Bronchial epithelial cell (primary cell): ENCODE results near the gene HLA-DQB1. TPM values are rescaled to one million over a fixed set of nuclear protein-coding genes. Genes with fewer than 3 reads are reported as not detected.
A peak's percentile ranks its signal among the peaks of the same experiment; 100 is the strongest.
"Not testable (repeated sequence)": the region's sequence is repeated elsewhere in the genome, so short reads cannot be mapped to it uniquely, and the experiment has no call there.

Experiments used
- DNase-seq: peaks from one replicate; pipeline ENCODE4 v3.0.0-alpha.2; 2010; ENCODE audit warnings: low read depth
- FAIRE-seq: peaks from 2 replicates; lab custom pipeline; 2011; peaks lifted over from hg19 to GRCh38; lab: Jason Lieb, UNC
- H3K27me3 ChIP-seq: 2 replicates; pipeline ENCODE4 v1.5.1; 2011; ENCODE audit warnings: low read length; ENCODE audit not compliant: control insufficient read depth, insufficient read depth
- H3K36me3 ChIP-seq: 2 replicates; pipeline ENCODE4 v1.5.1; 2011; ENCODE audit warnings: low read length; ENCODE audit not compliant: control insufficient read depth, insufficient read depth
- H3K4me3 ChIP-seq: 2 replicates; pipeline ENCODE4 v1.5.1; 2011; ENCODE audit warnings: mild to moderate bottlenecking, low read depth, low read length, control low read depth
- CTCF ChIP-seq: IDR thresholded peaks from 2 replicates; pipeline ENCODE4 v1.5.1; 2011; ENCODE audit warnings: mild to moderate bottlenecking, moderate library complexity, low read length, control low read depth, inconsistent platforms; ENCODE audit not compliant: insufficient read depth, severe bottlenecking
- total RNA-seq: library from RNA; depleted of rRNA; stranded (reverse); fragments of >200 nt; gene quantifications from 2 replicates; pipeline ENCODE4 v1.2.1, GENCODE V29; 2014

HLA-DQB1 gene
- total RNA-seq, 1 donor from 2014 or later = not detected

GRCh38 chr6:32638532-32639219 lies 27.8 kb downstream of the HLA-DQB1 start:
- Histone ChIP-seq H3K4me3 (no peak overlapping the region), H3K36me3 (no peaks in the 10 kb centered on the region), H3K27me3 (no peaks in the 10 kb centered on the region)
- FAIRE-seq (no peak), DNase-seq (no peak)
- no peak for TF ChIP-seq CTCF

GRCh38 chr6:32637883-32638282 lies 28.6 kb downstream of the HLA-DQB1 start:
- TF ChIP-seq CTCF = no peak
- no peak for FAIRE-seq
- Histone ChIP-seq H3K4me3 (no peak overlapping the region), H3K36me3 (no peaks in the 10 kb centered on the region), H3K27me3 (no peaks in the 10 kb centered on the region)
- DNase-seq = no peak

- H3K36me3 ChIP-seq = no peaks in the 10 kb centered on the region
- TF ChIP-seq CTCF = no peak
- H3K27me3 ChIP-seq = no peaks in the 10 kb centered on the region
- FAIRE-seq = no peak
- no peak for DNase-seq
- H3K4me3 ChIP-seq = no peak within 1 kb of the TSS
Measured at GRCh38 chr6:32637219-32637880, 29.1 kb downstream of the HLA-DQB1 start, which contains the start of gene HLA-DQA1. TSS of gene HLA-DQA1 (plus strand) at chr6:32637406. CDS start at chr6:32637459, 53 bp downstream.

GRCh38 chr6:32635526-32636123 lies 30.8 kb downstream of the HLA-DQB1 start:
- no peaks in the 10 kb centered on the region for H3K27me3 ChIP-seq
- DNase-seq = peak; percentile 45
- TF ChIP-seq CTCF = no peak
- H3K36me3 ChIP-seq = no peaks in the 10 kb centered on the region
- H3K4me3 ChIP-seq = no peak overlapping the region
- FAIRE-seq = no peak

GRCh38 chr6:32629793-32630192 lies 36.7 kb downstream of the HLA-DQB1 start:
- FAIRE-seq, H3K4me3 ChIP-seq, H3K27me3 ChIP-seq, H3K36me3 ChIP-seq, DNase-seq: not testable (repeated sequence)

- H3K27me3 ChIP-seq = no peaks in the 10 kb centered on the region
- no peak for TF ChIP-seq CTCF
- H3K4me3 ChIP-seq = no peak overlapping the region
- no peaks in the 10 kb centered on the region for H3K36me3 ChIP-seq
- FAIRE-seq (no peak), DNase-seq (peak; percentile 44)
Measured at GRCh38 chr6:32627831-32628230, 38.6 kb downstream of the HLA-DQB1 start.
